A673 (cell line): ENCODE data around the gene STARD3. TPM values are rescaled to one million over a fixed set of nuclear protein-coding genes. Genes with fewer than 3 reads are reported as not detected.

ENCODE experiments used
- BruUV-seq: library from RNA; stranded (reverse); fragments of 400-500 nt; replicated peaks from 2 replicates; lab custom pipeline; 2021; lab: Mats Ljungman, UMichigan
- CTCF ChIA-PET: fragments of 300-600 bp; sonication (Branson Sonifier 250); formaldehyde crosslinking; loops from one replicate; lab custom pipeline; 2022; ENCODE audit warnings: antibody characterized with exemption; lab: Charles Lee
- POLR2A ChIA-PET: fragments of 300-600 bp; sonication (Branson Sonifier 250); formaldehyde crosslinking; loops from one replicate; lab custom pipeline; 2022; ENCODE audit warnings: antibody characterized with exemption; ENCODE audit not compliant: low non-redundant PET; lab: Charles Lee
- DNase-seq: peaks from one replicate; pipeline ENCODE4 v3.0.0-alpha.2; 2015; ENCODE audit warnings: low spot score
- H3K27ac ChIP-seq: fragments of 200-600 bp; sonication (generic); 2 replicates; pipeline ENCODE4 v1.5.1; 2016; ENCODE audit warnings: mixed run types, low read depth, mild to moderate bottlenecking, mixed read lengths, antibody characterized with exemption, low read length; ENCODE audit not compliant: poor library complexity, severe bottlenecking
- H3K27me3 ChIP-seq: fragments of 200-600 bp; sonication (generic); replicated peaks from 2 replicates; pipeline ENCODE4 v1.6.1; 2017; ENCODE audit warnings: mixed run types, low read depth, mild to moderate bottlenecking, mixed read lengths, antibody characterized with exemption, low read length; ENCODE audit not compliant: insufficient read depth, poor library complexity
- H3K36me3 ChIP-seq: fragments of 200-600 bp; sonication (generic); 2 replicates; pipeline ENCODE4 v1.6.1; 2016; ENCODE audit warnings: mixed run types, mild to moderate bottlenecking, mixed read lengths, antibody characterized with exemption, low read length; ENCODE audit not compliant: insufficient read depth, poor library complexity, severe bottlenecking
- H3K4me1 ChIP-seq: fragments of 200-600 bp; sonication (generic); 2 replicates; pipeline ENCODE4 v1.6.1; 2017; ENCODE audit warnings: mixed run types, mild to moderate bottlenecking, mixed read lengths, antibody characterized with exemption, low read length; ENCODE audit not compliant: insufficient read depth, poor library complexity, severe bottlenecking
- H3K4me3 ChIP-seq: fragments of 200-600 bp; sonication (generic); 2 replicates; pipeline ENCODE4 v1.5.1; 2016; ENCODE audit warnings: low read depth, mixed run types, mild to moderate bottlenecking, mixed read lengths, low read length; ENCODE audit not compliant: poor library complexity, severe bottlenecking
- H3K9me3 ChIP-seq: fragments of 200-600 bp; sonication (generic); 2 replicates; pipeline ENCODE4 v1.6.1; 2016; ENCODE audit warnings: mixed run types, low read depth, mild to moderate bottlenecking, mixed read lengths, antibody characterized with exemption, low read length; ENCODE audit not compliant: poor library complexity, severe bottlenecking
- CTCF ChIP-seq: fragments of 300-800, 200-600 bp; sonication (generic); conservative IDR thresholded peaks from 2 replicates; pipeline ENCODE4 v1.5.1; 2017; ENCODE audit warnings: low read depth, mild to moderate bottlenecking, antibody characterized with exemption, low read length, moderate library complexity, mixed read lengths
- EZH2 ChIP-seq: fragments of 200-600 bp; sonication (generic); IDR thresholded peaks from 2 replicates; pipeline ENCODE4 v1.6.1; 2017; ENCODE audit warnings: borderline replicate concordance, low read depth, mild to moderate bottlenecking, mixed read lengths, antibody characterized with exemption, low read length; ENCODE audit not compliant: poor library complexity, severe bottlenecking
- intact Hi-C: fragments of 100-400 bp; cut with micrococcal nuclease; formaldehyde crosslinking; loops from one replicate; pipeline ENCODE4 v1.10.0; 2022; ENCODE audit not compliant: unreplicated experiment
- total RNA-seq: library from RNA; stranded (reverse); gene quantifications from 2 replicates; pipeline ENCODE4 v1.2.3, GENCODE V29; 2021

Gene STARD3
- total RNA-seq, 1 experiment from 2014 or later: 21.3 TPM

- no TSS peak for BruUV-seq
- no peak for TF ChIP-seq EZH2
- TF ChIP-seq CTCF: no peak
- Histone ChIP-seq H3K27ac (no peak overlapping the region), H3K36me3 (no peaks in the 10 kb centered on the region), H3K4me3 (no peak overlapping the region), H3K4me1 (no peaks in the 10 kb centered on the region), H3K27me3 (no peaks in the 10 kb centered on the region), H3K9me3 (no peaks in the 10 kb centered on the region)
- CTCF ChIA-PET: interaction anchor here (0.7 kb wide), 1 partner anchor 286 kb away, joined by 4 read pairs; no protein-coding TSS in a partner anchor
- intact Hi-C loops: no loop called here
- POLR2A ChIA-PET: no interaction called here
- DNase-seq: no peak
Measured at GRCh38 chr17:39659279-39660010, 22.5 kb downstream of the STARD3 start.

DNA sequence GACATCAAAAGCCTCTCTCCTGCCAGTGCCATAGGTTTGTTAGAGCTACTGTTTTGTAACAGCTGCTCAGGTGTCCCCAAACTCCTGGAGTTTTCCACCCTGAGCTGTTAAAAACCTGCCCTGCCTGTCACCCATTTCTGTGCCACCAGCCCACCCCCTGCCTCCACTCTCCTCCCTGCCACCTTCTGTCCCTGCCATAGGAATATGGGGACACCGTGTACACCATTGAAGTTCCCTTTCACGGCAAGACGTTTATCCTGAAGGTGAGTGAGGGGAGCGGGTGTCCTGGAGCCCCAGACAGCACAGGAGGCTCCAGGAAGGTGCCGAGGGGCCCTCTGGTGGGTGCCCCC lies 23.0 kb downstream of the STARD3 start:
- intact Hi-C loops: no loop called here
- Histone ChIP-seq H3K36me3 (no peaks in the 10 kb centered on the region), H3K9me3 (no peaks in the 10 kb centered on the region), H3K4me1 (no peaks in the 10 kb centered on the region), H3K27me3 (no peaks in the 10 kb centered on the region), H3K27ac (no peak overlapping the region), H3K4me3 (no peak overlapping the region)
- BruUV-seq: no TSS peak
- no peak for DNase-seq
- ChIA-PET CTCF (interaction anchor here (0.7 kb wide), 1 partner anchor 286 kb away, joined by 4 read pairs; no protein-coding TSS in a partner anchor), POLR2A (no interaction called here)
- TF ChIP-seq CTCF (no peak), EZH2 (no peak)

GRCh38 chr17:39660397-39661385 lies 23.7 kb downstream of the STARD3 start:
- Histone ChIP-seq H3K9me3 (no peaks in the 10 kb centered on the region), H3K4me3 (no peak overlapping the region), H3K4me1 (no peaks in the 10 kb centered on the region), H3K27ac (no peak overlapping the region), H3K36me3 (no peaks in the 10 kb centered on the region), H3K27me3 (no peaks in the 10 kb centered on the region)
- intact Hi-C loops: no loop called here
- no peak for DNase-seq
- ChIA-PET CTCF (no interaction called here), POLR2A (no interaction called here)
- no peak for TF ChIP-seq EZH2
- TF ChIP-seq CTCF: no peak
- no TSS peak for BruUV-seq
